Body of pancreas (tissue), 4 donors: ENCODE measurements around the gene RD3L. TPM values are rescaled to one million over a fixed set of nuclear protein-coding genes. Genes with fewer than 3 reads are reported as not detected.
A peak's percentile ranks its signal among the peaks of the same experiment; 100 is the strongest.

ENCODE experiments used
- ATAC-seq: fragments of 150-250 bp; one replicate; pipeline ENCODE4 v1.9.1; 2016
- DNase-seq, 4 donors: peaks; one replicate each; pipeline ENCODE4 v3.0.0-alpha.2; 2019
- H3K27ac ChIP-seq, 4 donors: fragments of 200-600 bp; sonication (generic); 1 replicate in 3 of 4; 2 replicates in 1 of 4; pipeline versions ENCODE4 v1.5.1 to v1.6.1; 2016 to 2019; ENCODE audit warnings: mild to moderate bottlenecking in 1 of 4, mixed read lengths in 1 of 4, moderate library complexity in 1 of 4
- H3K27me3 ChIP-seq, 2 donors: fragments of 200-600 bp; sonication (generic); one replicate each; pipeline ENCODE4 v1.6.0; 2016; ENCODE audit warnings: mild to moderate bottlenecking in 1 of 2
- H3K36me3 ChIP-seq, 2 donors: fragments of 200-600 bp; sonication (generic); replicated peaks in 1 of 2; 2 replicates each; pipeline ENCODE4 v1.5.1; 2016; ENCODE audit warnings: low read depth in 2 of 2; ENCODE audit not compliant: insufficient read depth in 1 of 2
- H3K4me1 ChIP-seq: fragments of 200-600 bp; sonication (generic); one replicate; pipeline ENCODE4 v1.6.0; 2016
- H3K4me3 ChIP-seq, 2 donors: fragments of 200-600 bp; sonication (generic); 1 replicate in 1 of 2; 2 replicates in 1 of 2; pipeline ENCODE4 v1.5.1; 2016 to 2019
- H3K9me3 ChIP-seq, 3 donors: fragments of 200-600 bp; sonication (generic); 1 replicate in 2 of 3; 2 replicates in 1 of 3; pipeline ENCODE4 v1.5.1; 2016
- CTCF ChIP-seq, 7 experiments: fragments of 450-650 bp in 4 of 7; fragments of 200-600 bp in 3 of 7; sonication (generic) in 3 of 7; IDR thresholded peaks; one replicate each; pipeline ENCODE4 v1.5.1; 2016 to 2019; ENCODE audit warnings: antibody characterized with exemption in 7 of 7
- POLR2A ChIP-seq, 3 donors: fragments of 450-650 bp; IDR thresholded peaks; one replicate each; pipeline ENCODE4 v1.6.1; 2016; ENCODE audit warnings: antibody characterized with exemption in 3 of 3, mild to moderate bottlenecking in 2 of 3
- WGBS, 2 donors: methylation state at CpG; one replicate each; pipeline ENCODE4 v1.1.5; 2017; 5-methylcytosine and 5-hydroxymethylcytosine counted together
- intact Hi-C: fragments of 100-400 bp; cut with DNase I; formaldehyde crosslinking; loops from one replicate; pipeline ENCODE4 v1.15.1; 2023
- total RNA-seq, 2 donors: library from RNA; depleted of rRNA; stranded (reverse); fragments of >200 nt; gene quantifications; one replicate each; pipeline ENCODE4 v1.1.0, GENCODE V29; 2016

The RD3L gene
- total RNA-seq, 2 donors from 2014 or later: not detected

- intact Hi-C loops: no loop called here
- WGBS, 2 donors: 69 to 77% methylated on average over 3 of the region's 3 CpGs
These were observed 10.9 kb downstream of the RD3L start for GRCh38 chr14:103931422-103931821.

GRCh38 chr14:103930051-103930604, 12.2 kb downstream of the RD3L start:
- no peak for TF ChIP-seq POLR2A (IDR thresholded peaks at IDR 0.05)
- TF ChIP-seq CTCF (IDR thresholded peaks at IDR 0.05): no peak
- ATAC-seq: no peak
- Histone ChIP-seq H3K4me3 (no peak overlapping the region), H3K9me3 (no peaks in the 10 kb centered on the region), H3K36me3 (no peaks in the 10 kb centered on the region), H3K27ac (no peak overlapping the region), H3K27me3 (peaks cover 0 to 3% of the 10 kb centered on the region in 2 donors), H3K4me1 (no peaks in the 10 kb centered on the region)
- DNase-seq: no peak
- WGBS, 2 donors: 72 to 84% methylated on average over 14 of the region's 14 CpGs
- intact Hi-C loops: no loop called here

More at GRCh38 chr14:103931422-103931821, 10.9 kb downstream of the RD3L start:
- no peaks in the 10 kb centered on the region for H3K4me1 ChIP-seq
- no peak for ATAC-seq
- no peaks in the 10 kb centered on the region for H3K9me3 ChIP-seq
- H3K36me3 ChIP-seq: no peaks in the 10 kb centered on the region
- no peak overlapping the region for H3K4me3 ChIP-seq
- DNase-seq: no peak
- no peak for TF ChIP-seq POLR2A (IDR thresholded peaks at IDR 0.05)
- no peak for TF ChIP-seq CTCF (IDR thresholded peaks at IDR 0.05)
- peaks cover 0 to 3% of the 10 kb centered on the region in 2 donors for H3K27me3 ChIP-seq
- no peak overlapping the region for H3K27ac ChIP-seq

- Histone ChIP-seq H3K4me3 (no peak within 1 kb of the TSS), H3K36me3 (no peaks in the 10 kb centered on the region), H3K27ac (no peak within 1 kb of the TSS), H3K27me3 (peaks cover 0 to 3% of the 10 kb centered on the region in 2 donors), H3K4me1 (no peaks in the 10 kb centered on the region), H3K9me3 (no peaks in the 10 kb centered on the region)
- WGBS, 2 donors: 56 to 63% methylated on average over 27 to 88 of the region's 97 CpGs
- TF ChIP-seq POLR2A (IDR thresholded peaks at IDR 0.05): no peak
- no peak for ATAC-seq
- intact Hi-C loops: no loop called here
- peak in 1 of 4 donors; percentile 19 for DNase-seq
These were observed 14.1 kb downstream of the RD3L start, which contains the start of gene TDRD9 for GRCh38 chr14:103928011-103928890. Gene TDRD9, plus strand, starts transcription at chr14:103928456. Its CDS starts 54 bp downstream, at chr14:103928510.

GRCh38 chr14:103927566-103927965, 14.8 kb downstream of the RD3L start:
- WGBS, 2 donors: 81 to 82% methylated on average over 17 to 18 of the region's 18 CpGs
- Histone ChIP-seq H3K4me3 (no peak overlapping the region), H3K27me3 (peaks cover 0 to 3% of the 10 kb centered on the region in 2 donors), H3K36me3 (no peaks in the 10 kb centered on the region), H3K4me1 (no peaks in the 10 kb centered on the region), H3K9me3 (no peaks in the 10 kb centered on the region), H3K27ac (no peak overlapping the region)
- TF ChIP-seq POLR2A (IDR thresholded peaks at IDR 0.05) (no peak), CTCF (IDR thresholded peaks at IDR 0.05) (no peak)
- DNase-seq: no peak
- ATAC-seq: no peak
- intact Hi-C loops: no loop called here

- Histone ChIP-seq H3K4me3 (no peak overlapping the region), H3K27ac (no peak overlapping the region), H3K36me3 (no peaks in the 10 kb centered on the region), H3K27me3 (peaks cover 0 to 3% of the 10 kb centered on the region in 2 donors), H3K4me1 (peaks cover 9% of the 10 kb centered on the region), H3K9me3 (no peaks in the 10 kb centered on the region)
- DNase-seq (no peak), ATAC-seq (no peak)
- TF ChIP-seq POLR2A (IDR thresholded peaks at IDR 0.05) (no peak), CTCF (IDR thresholded peaks at IDR 0.05) (no peak)
- intact Hi-C loops: no loop called here
- WGBS, 2 donors: 74 to 78% methylated on average over 5 of the region's 5 CpGs
These were observed 17.0 kb downstream of the RD3L start for GRCh38 chr14:103925316-103925715.
